HCT116 (cell line): Measurements from ENCODE around the gene HOXD8. TPM values are rescaled to one million over a fixed set of nuclear protein-coding genes. Genes with fewer than 3 reads are reported as not detected.

Source experiments
- ATAC-seq: fragments of 200-7000 bp; cut with Tn5 transposase; 2 replicates; pipeline ENCODE4 v1.9.1; 2020; ENCODE audit warnings: mild to moderate bottlenecking, moderate library complexity
- BruUV-seq: library from RNA; stranded (reverse); fragments of 400-500 nt; replicated peaks from 2 replicates; lab custom pipeline; 2021; lab: Mats Ljungman, UMichigan
- CTCF ChIA-PET: fragments of 300-600 bp; sonication (Branson Sonifier 250); formaldehyde crosslinking; loops from one replicate; lab custom pipeline; 2021; ENCODE audit warnings: antibody characterized with exemption; lab: Charles Lee
- POLR2A ChIA-PET: fragments of 300-600, 350-600 bp; sonication (Branson Sonifier 250); formaldehyde crosslinking; loops from one replicate; lab custom pipeline; 2021; ENCODE audit warnings: antibody characterized with exemption; lab: Charles Lee
- RAD21 ChIA-PET, 2 experiments: fragments of 300-600 bp; sonication (Branson Sonifier 250); formaldehyde crosslinking; loops; one replicate each; lab custom pipeline; 2023; ENCODE audit warnings: low total read pairs in 2 of 2; ENCODE audit not compliant: uncharacterized antibody in 2 of 2, unreplicated experiment in 2 of 2, low non-redundant PET in 1 of 2; lab: Charles Lee
- DNase-seq: peaks from one replicate; pipeline ENCODE4 v3.0.0-alpha.2; 2010; ENCODE audit warnings: low read depth, low spot score
- H2AFZ ChIP-seq: fragments of 200-600 bp; shearing (Covaris generic), sonication (generic); 2 replicates; pipeline ENCODE4 v1.6.1; 2017; ENCODE audit warnings: low read depth, mixed run types, mixed read lengths, antibody characterized with exemption, low read length; ENCODE audit not compliant: poor library complexity, severe bottlenecking
- H3K27ac ChIP-seq: 2 replicates; pipeline ENCODE4 v1.5.1; 2012; ENCODE audit warnings: low read depth, low read length
- H3K27me3 ChIP-seq: fragments of 200-600 bp; sonication (generic); 2 replicates; pipeline ENCODE4 v1.6.1; 2016; ENCODE audit warnings: mixed run types, low read length, mixed read lengths; ENCODE audit not compliant: insufficient read depth
- H3K36me3 ChIP-seq, 2 experiments: fragments of 200-500 bp in 1 of 2; fragments of 200-600 bp in 1 of 2; sonication (Bioruptor generic) in 1 of 2; sonication (generic) in 1 of 2; 2 replicates each; pipeline versions ENCODE4 v1.5.1 to v1.6.1; 2014 to 2016; ENCODE audit warnings: low read length in 2 of 2, inconsistent platforms in 1 of 2, mixed read lengths in 1 of 2, mixed run types in 1 of 2; ENCODE audit not compliant: insufficient read depth in 2 of 2, control insufficient read depth in 1 of 2
- H3K4me1 ChIP-seq, 2 experiments: fragments of 200-600 bp in 1 of 2; sonication (generic) in 1 of 2; 2 replicates each; pipeline versions ENCODE4 v1.5.1 to v1.6.1; 2012 to 2017; ENCODE audit warnings: low read length in 2 of 2, inconsistent platforms in 1 of 2, mild to moderate bottlenecking in 1 of 2, mixed read lengths in 1 of 2, mixed run types in 1 of 2, moderate library complexity in 1 of 2; ENCODE audit not compliant: insufficient read depth in 2 of 2, control insufficient read depth in 1 of 2
- H3K4me2 ChIP-seq: fragments of 200-600 bp; sonication (generic); 2 replicates; pipeline ENCODE4 v1.6.1; 2017; ENCODE audit warnings: mixed run types, low read length, mixed read lengths
- H3K4me3 ChIP-seq, 2 experiments: fragments of 200-600 bp in 1 of 2; sonication (generic) in 1 of 2; replicated peaks in 1 of 2; 2 replicates each; pipeline ENCODE4 v1.5.1; 2011 to 2016; ENCODE audit warnings: low read length in 2 of 2, control low read depth in 1 of 2, low read depth in 1 of 2, mild to moderate bottlenecking in 1 of 2, mixed read lengths in 1 of 2, mixed run types in 1 of 2
- H3K79me2 ChIP-seq: fragments of 200-600 bp; sonication (generic); 2 replicates; pipeline ENCODE4 v1.6.1; 2017; ENCODE audit warnings: mild to moderate bottlenecking, mixed run types, low read length, moderate library complexity, mixed read lengths; ENCODE audit not compliant: insufficient read depth
- H3K9ac ChIP-seq: fragments of 200-600 bp; sonication (generic); 2 replicates; pipeline ENCODE4 v1.6.1; 2016; ENCODE audit warnings: low read length, mixed read lengths
- H3K9me2 ChIP-seq: fragments of 200-600 bp; sonication (generic), shearing (Covaris generic); 2 replicates; pipeline ENCODE4 v1.6.1; 2017; ENCODE audit warnings: mixed run types, mild to moderate bottlenecking, moderate library complexity; ENCODE audit not compliant: insufficient read depth
- H3K9me3 ChIP-seq, 2 experiments: fragments of 200-500 bp in 1 of 2; fragments of 200-600 bp in 1 of 2; sonication (Bioruptor generic) in 1 of 2; sonication (generic) in 1 of 2; 2 replicates each; pipeline ENCODE4 v1.6.1; 2014 to 2017; ENCODE audit warnings: low read length in 2 of 2, mixed read lengths in 2 of 2, inconsistent platforms in 1 of 2, low read depth in 1 of 2, mild to moderate bottlenecking in 1 of 2, mixed run types in 1 of 2, moderate library complexity in 1 of 2; ENCODE audit not compliant: control insufficient read depth in 1 of 2, insufficient read depth in 1 of 2
- H4K20me1 ChIP-seq: fragments of 200-600 bp; sonication (generic), shearing (Covaris generic); 2 replicates; pipeline ENCODE4 v1.6.1; 2017; ENCODE audit warnings: mixed run types, mild to moderate bottlenecking, moderate library complexity; ENCODE audit not compliant: insufficient read depth
- ATF3 ChIP-seq: IDR thresholded peaks from 2 replicates; pipeline ENCODE4 v1.6.1; 2012
- CEBPB ChIP-seq: IDR thresholded peaks from 2 replicates; pipeline ENCODE4 v1.6.1; 2012; ENCODE audit warnings: low read depth
- CTCF ChIP-seq, 3 experiments: fragments of 200-600 bp in 1 of 3; sonication (generic) in 1 of 3; IDR thresholded peaks in 2 of 3; conservative IDR thresholded peaks in 1 of 3; 2 replicates each; pipeline ENCODE4 v1.5.1; 2012 to 2017; ENCODE audit warnings: low read depth in 2 of 3, low read length in 2 of 3, antibody characterized with exemption in 1 of 3, borderline replicate concordance in 1 of 3, control low read depth in 1 of 3, mild to moderate bottlenecking in 1 of 3, mixed read lengths in 1 of 3, mixed run types in 1 of 3, moderate library complexity in 1 of 3; ENCODE audit not compliant: insufficient read depth in 1 of 3
- EGR1 ChIP-seq: IDR thresholded peaks from 2 replicates; pipeline ENCODE4 v1.6.1; 2012; ENCODE audit warnings: low read depth
- ELF1 ChIP-seq: IDR thresholded peaks from 2 replicates; pipeline ENCODE4 v1.6.1; 2012; ENCODE audit warnings: low read depth, borderline replicate concordance
- EZH2phosphoT487 ChIP-seq: fragments of 200-600 bp; IDR thresholded peaks from 2 replicates; pipeline ENCODE4 v1.6.1; 2018; ENCODE audit warnings: antibody characterized with exemption, borderline replicate concordance
- JUND ChIP-seq: IDR thresholded peaks from 2 replicates; pipeline ENCODE4 v1.6.1; 2012
- MAX ChIP-seq: IDR thresholded peaks from 2 replicates; pipeline ENCODE4 v1.6.1; 2012
- POLR2A ChIP-seq: IDR thresholded peaks from 2 replicates; pipeline ENCODE4 v1.7.0; 2011; ENCODE audit warnings: borderline replicate concordance; ENCODE audit not compliant: insufficient read depth, insufficient read length; ENCODE audit errors: extremely low read depth
- SIN3A ChIP-seq: IDR thresholded peaks from 2 replicates; pipeline ENCODE4 v1.6.1; 2012; ENCODE audit warnings: low read depth
- SP1 ChIP-seq: IDR thresholded peaks from 2 replicates; pipeline ENCODE4 v1.6.1; 2012; ENCODE audit warnings: low read depth
- TCF7L2 ChIP-seq: IDR thresholded peaks from 2 replicates; pipeline ENCODE4 v1.7.0; 2011; ENCODE audit warnings: borderline replicate concordance, inconsistent platforms; ENCODE audit not compliant: insufficient read depth, insufficient read length; ENCODE audit errors: extremely low read depth
- ZFX ChIP-seq: fragments of 450-650 bp; IDR thresholded peaks from 2 replicates; pipeline ENCODE4 v1.6.1; 2017
- ZNF274 ChIP-seq: fragments of 200-500 bp; sonication (Bioruptor generic); IDR thresholded peaks from 2 replicates; pipeline ENCODE4 v1.6.1; 2014; ENCODE audit warnings: mild to moderate bottlenecking, low read depth, low read length, inconsistent platforms
- intact Hi-C: fragments of 100-400 bp; cut with micrococcal nuclease; formaldehyde crosslinking; loops from 2 replicates; pipeline ENCODE4 v1.10.0; 2022
- total RNA-seq: library from RNA; stranded (reverse); gene quantifications from one replicate; pipeline ENCODE4 v1.2.1, GENCODE V29; 2021; ENCODE audit not compliant: unreplicated experiment

The HOXD8 gene
- total RNA-seq, 1 experiment from 2014 or later: 6.0 TPM

- no peak overlapping the region for H3K27ac ChIP-seq
- H3K9ac ChIP-seq: no peak overlapping the region
- H3K4me3 ChIP-seq: no peak overlapping the region
- no peak overlapping the region for H2AFZ ChIP-seq
- no peaks in the 10 kb centered on the region for H3K9me3 ChIP-seq
- no peaks in the 10 kb centered on the region for H3K79me2 ChIP-seq
- H3K27me3 ChIP-seq: no peaks in the 10 kb centered on the region
- CTCF ChIA-PET: no interaction called here
- ATAC-seq (no peak), DNase-seq (no peak)
- no TSS peak for BruUV-seq
- no peaks in the 10 kb centered on the region for H3K36me3 ChIP-seq
- H3K4me2 ChIP-seq: no peak overlapping the region
- TF ChIP-seq EGR1 (no peak), JUND (no peak), CTCF (IDR thresholded peaks at IDR 0.05 in 2 of 3, conservative IDR thresholded peaks at IDR 0.05 in 1 of 3; ENCODE audit: borderline replicate concordance in 1 of 3, insufficient read depth in 1 of 3, low read depth in 2 of 3, low read length in 2 of 3) (no peak), ZFX (no peak)
- H3K9me2 ChIP-seq: no peaks in the 10 kb centered on the region
- no peaks in the 10 kb centered on the region for H4K20me1 ChIP-seq
- H3K4me1 ChIP-seq: no peaks in the 10 kb centered on the region
- POLR2A ChIA-PET: no interaction called here
- RAD21 ChIA-PET: no interaction called here
- intact Hi-C loops: no loop called here
Observed at GRCh38 chr2:176152350-176153181, 23.1 kb downstream of the HOXD8 start.

- Histone ChIP-seq H3K9me3 (no peaks in the 10 kb centered on the region), H3K4me2 (no peak overlapping the region), H3K79me2 (no peaks in the 10 kb centered on the region), H3K4me3 (no peak overlapping the region), H3K9me2 (no peaks in the 10 kb centered on the region), H2AFZ (no peak overlapping the region), H3K36me3 (no peaks in the 10 kb centered on the region), H4K20me1 (no peaks in the 10 kb centered on the region), H3K9ac (no peak overlapping the region), H3K4me1 (no peaks in the 10 kb centered on the region), H3K27ac (no peak overlapping the region), H3K27me3 (no peaks in the 10 kb centered on the region)
- ATAC-seq (no peak), DNase-seq (no peak)
- RAD21 ChIA-PET: no interaction called here
- no TSS peak for BruUV-seq
- intact Hi-C loops: no loop called here
- CTCF ChIA-PET: interaction anchor here (1.0 kb wide), 1 partner anchor 300 kb away, joined by 3 read pairs; no protein-coding TSS in a partner anchor
- POLR2A ChIA-PET: no interaction called here
- TF ChIP-seq SIN3A (no peak), ZFX (no peak), EZH2phosphoT487 (no peak), CTCF (IDR thresholded peaks at IDR 0.05 in 2 of 3, conservative IDR thresholded peaks at IDR 0.05 in 1 of 3; ENCODE audit: borderline replicate concordance in 1 of 3, insufficient read depth in 1 of 3, low read depth in 2 of 3, low read length in 2 of 3) (no peak), ELF1 (no peak), ATF3 (no peak), MAX (no peak), TCF7L2 (no peak), CEBPB (no peak), SP1 (no peak), ZNF274 (no peak), EGR1 (no peak), POLR2A (no peak), JUND (no peak)
Observed at GRCh38 chr2:176154576-176155252, 25.2 kb downstream of the HOXD8 start.
